ENCODE measurements around the gene NDST1. TPM values are rescaled to one million over a fixed set of nuclear protein-coding genes. Genes with fewer than 3 reads are reported as not detected.

The NDST1 gene
- total RNA-seq, 2 experiments from 2014 or later = 2.5 to 2.6 TPM

- DNase-seq = no peak
- Mint-ChIP-seq H3K4me3 (no peak overlapping the region), H3K27me3 (no peaks in the 10 kb centered on the region), H3K9me3 (no peaks in the 10 kb centered on the region), H3K4me1 (ENCODE audit: low read depth) (no peaks in the 10 kb centered on the region), H3K36me3 (no peaks in the 10 kb centered on the region), H3K27ac (no peak overlapping the region)
- intact Hi-C loops (cut with micrococcal nuclease) = no loop called here
- ChIA-PET POLR2A (no interaction called here), CTCF (no interaction called here)
These were observed 88.4 kb downstream of the NDST1 start for GRCh38 chr5:150596313-150596712.

GRCh38 chr5:150596826-150597225 lies 88.9 kb downstream of the NDST1 start:
- Mint-ChIP-seq H3K4me1 (ENCODE audit: low read depth) (no peaks in the 10 kb centered on the region), H3K36me3 (no peaks in the 10 kb centered on the region), H3K27ac (no peak overlapping the region), H3K9me3 (no peaks in the 10 kb centered on the region), H3K4me3 (no peak overlapping the region), H3K27me3 (no peaks in the 10 kb centered on the region)
- intact Hi-C loops (cut with micrococcal nuclease) = no loop called here
- no peak for DNase-seq
- ChIA-PET CTCF (no interaction called here), POLR2A (no interaction called here)

GRCh38 chr5:150598006-150598405 lies 90.1 kb downstream of the NDST1 start:
- DNase-seq = no peak
- ChIA-PET POLR2A (no interaction called here), CTCF (no interaction called here)
- intact Hi-C loops (cut with micrococcal nuclease) = no loop called here
- Mint-ChIP-seq H3K27me3 (no peaks in the 10 kb centered on the region), H3K36me3 (no peaks in the 10 kb centered on the region), H3K4me3 (no peak overlapping the region), H3K4me1 (ENCODE audit: low read depth) (no peaks in the 10 kb centered on the region), H3K9me3 (no peaks in the 10 kb centered on the region), H3K27ac (no peak overlapping the region)

DNA sequence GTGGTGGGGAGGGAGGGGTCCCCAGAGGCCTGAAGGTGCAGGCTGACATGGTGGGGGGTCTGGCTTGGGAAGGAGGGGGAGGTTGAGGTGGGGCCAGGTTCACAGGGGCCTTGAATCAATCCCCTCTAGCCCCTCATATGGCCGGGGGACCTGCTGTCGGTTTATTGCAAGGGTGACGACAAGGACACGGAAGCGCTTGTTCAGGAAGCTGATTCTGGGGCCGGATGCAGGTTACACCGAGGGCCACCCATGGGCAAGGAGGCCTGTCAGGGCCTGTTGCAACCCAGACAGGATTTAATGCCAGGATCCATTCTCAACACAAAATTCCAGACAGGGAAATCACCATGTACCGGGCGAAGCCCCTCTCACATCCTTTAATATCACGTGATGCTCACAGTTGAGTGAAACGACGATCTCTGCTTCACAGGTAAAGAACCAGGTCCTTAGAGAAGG lies 90.9 kb downstream of the NDST1 start:
- POLR2A ChIA-PET = no interaction called here
- intact Hi-C loops (cut with micrococcal nuclease) = no loop called here
- no peak for DNase-seq
- H3K4me1 Mint-ChIP-seq (ENCODE audit: low read depth) = no peaks in the 10 kb centered on the region
- no peaks in the 10 kb centered on the region for H3K9me3 Mint-ChIP-seq
- H3K27ac Mint-ChIP-seq = no peak overlapping the region
- CTCF ChIA-PET = no interaction called here
- no peak overlapping the region for H3K4me3 Mint-ChIP-seq
- no peaks in the 10 kb centered on the region for H3K36me3 Mint-ChIP-seq
- no peaks in the 10 kb centered on the region for H3K27me3 Mint-ChIP-seq

DNA sequence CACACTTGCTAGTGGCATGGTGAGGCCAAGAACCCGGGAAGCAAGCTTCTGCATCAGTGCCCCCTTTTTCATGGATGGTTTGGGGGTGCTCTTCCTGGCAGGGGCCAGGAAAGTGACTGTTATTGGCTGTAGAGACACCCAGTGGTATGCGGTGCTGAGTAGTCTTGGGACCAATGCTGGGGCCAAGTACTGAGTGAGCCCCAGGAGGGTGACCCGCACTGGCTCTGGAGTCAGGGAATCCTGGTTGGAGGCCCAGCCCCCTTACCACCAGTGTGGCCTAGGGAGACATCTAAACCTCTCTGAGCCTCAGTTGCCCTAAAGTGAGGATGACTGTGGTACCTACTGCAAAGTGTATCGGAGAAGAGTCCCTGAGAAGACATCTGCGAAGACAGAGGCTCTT lies 91.3 kb downstream of the NDST1 start:
- ChIA-PET CTCF (no interaction called here), POLR2A (no interaction called here)
- no peaks in the 10 kb centered on the region for H3K36me3 Mint-ChIP-seq
- H3K9me3 Mint-ChIP-seq = no peaks in the 10 kb centered on the region
- no peaks in the 10 kb centered on the region for H3K4me1 Mint-ChIP-seq (ENCODE audit: low read depth)
- no peak overlapping the region for H3K4me3 Mint-ChIP-seq
- no peak for DNase-seq
- no peak overlapping the region for H3K27ac Mint-ChIP-seq
- H3K27me3 Mint-ChIP-seq = no peaks in the 10 kb centered on the region
- intact Hi-C loops (cut with micrococcal nuclease) = no loop called here

GRCh38 chr5:150599917-150600511 lies 92.1 kb downstream of the NDST1 start:
- H3K9me3 Mint-ChIP-seq = no peaks in the 10 kb centered on the region
- DNase-seq = no peak
- H3K4me3 Mint-ChIP-seq = no peak overlapping the region
- CTCF ChIA-PET = interaction anchor here (0.6 kb wide), 1 partner anchor 980 kb away, joined by 3 read pairs; no protein-coding TSS in a partner anchor
- POLR2A ChIA-PET = no interaction called here
- H3K4me1 Mint-ChIP-seq (ENCODE audit: low read depth) = no peaks in the 10 kb centered on the region
- no peak overlapping the region for H3K27ac Mint-ChIP-seq
- H3K27me3 Mint-ChIP-seq = no peaks in the 10 kb centered on the region
- H3K36me3 Mint-ChIP-seq = no peaks in the 10 kb centered on the region
- intact Hi-C loops (cut with micrococcal nuclease) = no loop called here

DNA sequence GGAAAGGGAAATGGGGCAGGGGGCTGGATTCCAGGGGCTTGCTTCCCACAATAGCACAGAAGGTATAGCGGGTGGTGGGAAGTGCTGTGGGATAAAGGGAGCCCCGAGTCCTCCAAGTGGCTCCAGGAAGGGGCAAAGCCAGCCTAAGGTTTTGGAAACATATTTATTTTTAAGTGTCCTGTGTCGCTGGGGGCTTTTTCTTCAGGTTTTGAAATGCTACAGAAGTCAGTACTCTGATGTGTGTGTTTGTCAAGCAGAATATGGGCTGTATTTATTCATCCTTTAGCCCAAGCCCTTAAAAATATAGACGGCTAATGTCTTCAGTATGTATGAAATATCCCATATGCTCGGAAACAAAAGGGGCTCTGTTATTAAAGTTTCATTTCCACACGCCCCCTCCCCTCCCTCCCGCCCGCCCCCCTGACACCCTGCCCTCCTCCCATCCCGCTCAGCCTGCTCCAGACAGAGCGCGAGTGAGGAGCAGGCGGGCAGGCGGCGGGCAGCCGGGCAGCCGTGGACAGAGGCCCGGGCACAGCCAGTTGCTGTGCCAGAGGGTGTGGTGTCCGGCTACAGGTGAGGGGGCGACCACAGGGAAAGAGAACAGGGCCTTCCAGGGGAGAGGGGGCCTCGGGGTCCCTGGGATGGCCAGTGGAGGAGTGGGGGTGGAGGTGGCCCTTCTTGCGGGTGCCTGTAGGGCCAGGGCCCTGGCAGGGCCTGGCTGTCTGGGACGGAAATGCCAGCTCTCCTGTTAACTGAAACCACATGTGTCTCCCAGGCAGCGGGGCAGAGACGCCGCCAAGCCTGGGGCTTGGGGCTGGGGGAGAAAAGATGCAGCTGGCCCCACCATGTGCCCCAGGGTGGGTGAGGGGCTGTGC lies 92.9 kb downstream of the NDST1 start:
- DNase-seq = no peak
- no peaks in the 10 kb centered on the region for H3K9me3 Mint-ChIP-seq
- intact Hi-C loops (cut with micrococcal nuclease) = no loop called here
- no peaks in the 10 kb centered on the region for H3K36me3 Mint-ChIP-seq
- no peaks in the 10 kb centered on the region for H3K27me3 Mint-ChIP-seq
- CTCF ChIA-PET = interaction anchor here (0.6 kb wide), 1 partner anchor 981 kb away, joined by 3 read pairs; no protein-coding TSS in a partner anchor
- no peak overlapping the region for H3K4me3 Mint-ChIP-seq
- no peak overlapping the region for H3K27ac Mint-ChIP-seq
- H3K4me1 Mint-ChIP-seq (ENCODE audit: low read depth) = no peaks in the 10 kb centered on the region
- POLR2A ChIA-PET = no interaction called here

DNA sequence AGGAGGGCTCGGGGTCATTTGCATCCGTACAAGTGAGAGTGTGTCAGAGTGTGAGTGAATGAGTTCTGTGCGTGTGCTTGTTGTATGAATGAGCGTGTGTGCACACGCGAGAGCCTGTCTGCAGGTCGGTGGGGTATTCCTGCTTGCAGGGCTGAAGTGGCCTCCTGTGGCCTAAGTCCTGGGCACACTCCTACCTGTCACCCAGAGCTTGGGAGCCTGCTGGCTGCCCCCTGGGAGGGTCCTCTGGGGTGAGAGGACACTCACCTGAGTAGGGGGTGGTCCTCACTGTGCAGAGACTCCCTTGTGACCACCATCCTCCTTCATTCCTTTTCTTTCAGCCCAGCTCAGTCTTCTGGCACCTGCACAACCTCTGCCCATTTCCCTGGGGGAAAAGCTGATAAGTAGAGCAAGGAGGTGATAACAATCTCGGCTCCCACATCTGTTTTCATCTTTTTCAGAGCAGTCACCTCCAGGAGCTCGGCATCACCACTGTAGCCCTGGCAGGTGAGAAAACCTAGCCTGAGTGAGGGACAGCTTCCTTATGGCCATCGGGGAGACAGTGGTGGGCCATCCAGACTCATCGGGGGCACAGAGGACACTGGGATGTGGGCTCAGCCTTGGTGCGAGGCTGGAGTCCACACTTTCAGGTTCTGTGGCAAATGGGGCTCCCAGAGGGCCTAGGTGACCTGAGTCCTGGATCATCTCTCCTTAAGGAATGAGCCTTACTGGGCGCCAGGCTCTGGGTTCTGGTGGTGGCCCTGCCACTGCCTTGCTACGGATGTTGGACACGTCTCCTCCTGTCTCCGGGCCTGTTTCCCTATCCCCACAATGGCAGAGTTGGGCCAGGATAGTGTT lies 93.8 kb downstream of the NDST1 start:
- intact Hi-C loops (cut with micrococcal nuclease) = no loop called here
- no peaks in the 10 kb centered on the region for H3K9me3 Mint-ChIP-seq
- DNase-seq = no peak
- ChIA-PET CTCF (no interaction called here), POLR2A (no interaction called here)
- H3K36me3 Mint-ChIP-seq = no peaks in the 10 kb centered on the region
- no peaks in the 10 kb centered on the region for H3K27me3 Mint-ChIP-seq
- H3K27ac Mint-ChIP-seq = no peak overlapping the region
- no peaks in the 10 kb centered on the region for H3K4me1 Mint-ChIP-seq (ENCODE audit: low read depth)
- no peak overlapping the region for H3K4me3 Mint-ChIP-seq

DNA sequence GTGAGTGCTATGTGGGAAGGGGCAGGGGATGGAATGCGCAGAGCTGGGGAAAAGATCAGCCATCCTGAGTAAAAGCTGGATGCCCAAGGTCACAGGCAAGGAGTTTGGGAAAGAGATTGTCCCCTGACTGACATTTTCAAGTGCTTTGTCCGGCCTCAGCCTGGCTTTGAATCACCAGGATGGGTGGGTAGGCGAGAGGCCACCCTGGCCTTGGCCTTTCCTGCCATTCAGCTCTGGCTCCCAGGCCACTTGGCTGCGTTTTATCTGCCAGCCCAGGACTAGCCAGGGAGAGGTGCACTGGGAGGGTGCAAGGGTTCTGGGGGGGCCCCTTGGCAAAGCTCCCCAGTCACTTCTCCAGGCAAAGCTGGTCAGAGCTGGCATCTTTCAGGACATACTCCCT lies 95.1 kb downstream of the NDST1 start:
- ChIA-PET POLR2A (no interaction called here), CTCF (no interaction called here)
- Mint-ChIP-seq H3K4me1 (ENCODE audit: low read depth) (no peaks in the 10 kb centered on the region), H3K4me3 (no peak overlapping the region), H3K36me3 (no peaks in the 10 kb centered on the region), H3K9me3 (no peaks in the 10 kb centered on the region), H3K27me3 (no peaks in the 10 kb centered on the region), H3K27ac (no peak overlapping the region)
- no peak for DNase-seq
- intact Hi-C loops (cut with micrococcal nuclease) = no loop called here

- no peak for DNase-seq
- ChIA-PET POLR2A (no interaction called here), CTCF (no interaction called here)
- H3K4me3 Mint-ChIP-seq = no peak overlapping the region
- H3K9me3 Mint-ChIP-seq = no peaks in the 10 kb centered on the region
- no peak overlapping the region for H3K27ac Mint-ChIP-seq
- no peaks in the 10 kb centered on the region for H3K36me3 Mint-ChIP-seq
- no peaks in the 10 kb centered on the region for H3K27me3 Mint-ChIP-seq
- intact Hi-C loops (cut with micrococcal nuclease) = no loop called here
- no peaks in the 10 kb centered on the region for H3K4me1 Mint-ChIP-seq (ENCODE audit: low read depth)
These were observed 95.6 kb downstream of the NDST1 start for GRCh38 chr5:150603491-150603890.

GRCh38 chr5:150604010-150604409 lies 96.1 kb downstream of the NDST1 start:
- intact Hi-C loops (cut with micrococcal nuclease) = no loop called here
- DNase-seq = no peak
- Mint-ChIP-seq H3K4me1 (ENCODE audit: low read depth) (no peaks in the 10 kb centered on the region), H3K27me3 (no peaks in the 10 kb centered on the region), H3K27ac (no peak overlapping the region), H3K4me3 (no peak overlapping the region), H3K9me3 (no peaks in the 10 kb centered on the region), H3K36me3 (no peaks in the 10 kb centered on the region)
- ChIA-PET POLR2A (no interaction called here), CTCF (interaction anchor here (1.0 kb wide), 1 partner anchor 43 kb away, joined by 3 read pairs; no protein-coding TSS in a partner anchor)

DNA sequence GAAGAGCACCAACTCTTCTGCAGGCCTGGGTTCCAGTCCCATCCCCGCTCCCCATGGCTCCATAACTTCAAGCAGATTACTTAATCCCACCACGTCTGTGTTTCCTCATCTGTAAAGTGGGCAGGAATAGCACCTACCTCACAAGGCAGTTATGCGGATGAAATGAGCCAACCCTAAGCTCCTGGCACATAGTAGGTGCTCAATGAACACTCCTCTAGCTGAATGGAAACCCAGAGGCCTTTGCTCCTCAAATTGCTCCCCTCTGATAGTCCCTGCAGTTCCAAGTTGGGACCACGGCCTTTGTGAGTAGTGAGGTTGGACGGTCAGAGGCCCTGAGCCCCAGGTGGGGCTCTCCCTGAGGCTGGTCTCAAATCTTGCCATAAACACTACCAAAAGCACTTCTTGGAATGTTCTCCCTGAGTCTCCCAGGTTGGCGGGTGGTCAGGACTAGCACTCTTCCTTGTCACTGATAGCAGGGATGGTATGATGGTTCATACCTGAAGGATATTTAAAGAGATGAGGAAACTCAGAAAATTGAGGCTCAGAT lies 97.0 kb downstream of the NDST1 start:
- H3K27ac Mint-ChIP-seq = no peak overlapping the region
- H3K9me3 Mint-ChIP-seq = no peaks in the 10 kb centered on the region
- intact Hi-C loops (cut with micrococcal nuclease) = no loop called here
- H3K27me3 Mint-ChIP-seq = no peaks in the 10 kb centered on the region
- CTCF ChIA-PET = interaction anchor here (1.0 kb wide), 1 partner anchor 44 kb away, joined by 3 read pairs; no protein-coding TSS in a partner anchor
- DNase-seq = no peak
- H3K36me3 Mint-ChIP-seq = no peaks in the 10 kb centered on the region
- H3K4me1 Mint-ChIP-seq (ENCODE audit: low read depth) = no peaks in the 10 kb centered on the region
- POLR2A ChIA-PET = no interaction called here
- no peak overlapping the region for H3K4me3 Mint-ChIP-seq
